PC-9 (cell line): ENCODE measurements around the gene PYGB.

Experiments
- EZH2 ChIP-seq: fragments of 200-600 bp; sonication (generic); IDR thresholded peaks from 2 replicates; pipeline ENCODE4 v1.8.0; 2017; ENCODE audit warnings: antibody characterized with exemption, low read depth
- TF ChIP-seq, protein P1 (sequence below): fragments of 200-600 bp; sonication (generic); conservative IDR thresholded peaks from 2 replicates; pipeline ENCODE4 v1.6.1; 2017; ENCODE audit warnings: mixed run types, antibody characterized with exemption, mild to moderate bottlenecking, moderate library complexity

- TF ChIP-seq EZH2, result no peak
- TF ChIP-seq, protein P1, sequence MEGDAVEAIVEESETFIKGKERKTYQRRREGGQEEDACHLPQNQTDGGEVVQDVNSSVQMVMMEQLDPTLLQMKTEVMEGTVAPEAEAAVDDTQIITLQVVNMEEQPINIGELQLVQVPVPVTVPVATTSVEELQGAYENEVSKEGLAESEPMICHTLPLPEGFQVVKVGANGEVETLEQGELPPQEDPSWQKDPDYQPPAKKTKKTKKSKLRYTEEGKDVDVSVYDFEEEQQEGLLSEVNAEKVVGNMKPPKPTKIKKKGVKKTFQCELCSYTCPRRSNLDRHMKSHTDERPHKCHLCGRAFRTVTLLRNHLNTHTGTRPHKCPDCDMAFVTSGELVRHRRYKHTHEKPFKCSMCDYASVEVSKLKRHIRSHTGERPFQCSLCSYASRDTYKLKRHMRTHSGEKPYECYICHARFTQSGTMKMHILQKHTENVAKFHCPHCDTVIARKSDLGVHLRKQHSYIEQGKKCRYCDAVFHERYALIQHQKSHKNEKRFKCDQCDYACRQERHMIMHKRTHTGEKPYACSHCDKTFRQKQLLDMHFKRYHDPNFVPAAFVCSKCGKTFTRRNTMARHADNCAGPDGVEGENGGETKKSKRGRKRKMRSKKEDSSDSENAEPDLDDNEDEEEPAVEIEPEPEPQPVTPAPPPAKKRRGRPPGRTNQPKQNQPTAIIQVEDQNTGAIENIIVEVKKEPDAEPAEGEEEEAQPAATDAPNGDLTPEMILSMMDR, result no peak
These were observed 894 bp downstream of the PYGB start for GRCh38 chr20:25248786-25249172.
